MM.1S (cell line): ENCODE results near the gene CWC27.

Source experiments
- CTCF ChIP-seq: fragments of 300-600 bp; sonication (generic); IDR thresholded peaks from 2 replicates; pipeline ENCODE4 v1.5.1; 2016; ENCODE audit warnings: antibody characterized with exemption, low read length, mixed read lengths
- EZH2 ChIP-seq: fragments of 300-600 bp; sonication (generic); optimal IDR thresholded peaks from 2 replicates; pipeline ENCODE3; 2017; ENCODE audit warnings: low read depth, mild to moderate bottlenecking, antibody characterized with exemption, low read length, mixed read lengths

DNA sequence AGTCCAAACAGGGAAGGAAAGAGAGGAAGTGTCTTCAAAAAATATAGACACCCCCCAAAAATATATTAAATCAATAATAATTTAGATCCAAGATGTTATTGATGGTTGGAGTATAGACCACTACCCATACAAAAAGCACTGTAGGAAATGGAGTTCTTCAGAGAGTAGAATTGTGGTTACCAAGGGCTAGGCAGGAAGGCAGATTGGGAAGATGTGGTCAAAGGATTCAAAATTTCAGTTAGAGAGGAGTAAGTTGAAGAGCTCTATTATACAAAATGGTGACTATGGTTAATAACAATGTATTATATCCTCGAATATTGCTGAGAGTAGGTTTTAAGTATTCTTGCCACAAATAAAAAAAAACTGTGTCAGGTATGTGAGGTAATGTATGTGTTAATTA is 149.4 kb downstream of the CWC27 start:
- TF ChIP-seq EZH2, result no peak
- no peak for TF ChIP-seq CTCF
